BE2C (cell line): ENCODE measurements around the gene ZCCHC7.
"Not testable (repeated sequence)": the region's sequence is repeated elsewhere in the genome, so short reads cannot be mapped to it uniquely, and the experiment has no call there.

Experiments used
- DNase-seq: peaks from one replicate; pipeline ENCODE4 v3.0.0-alpha.2; 2020
- H3K27me3 ChIP-seq: fragments of 250-450 bp; sonication (Bioruptor Pico); 2 replicates; pipeline ENCODE4 v1.5.1; 2020; ENCODE audit warnings: mild to moderate bottlenecking
- H3K36me3 ChIP-seq: fragments of 250-450 bp; sonication (Bioruptor Pico); 2 replicates; pipeline ENCODE4 v1.5.1; 2020; ENCODE audit warnings: mild to moderate bottlenecking
- H3K4me1 ChIP-seq: fragments of 250-450 bp; sonication (Bioruptor Pico); 2 replicates; pipeline ENCODE4 v1.5.1; 2020
- H3K4me3 ChIP-seq: 2 replicates; pipeline ENCODE4 v1.5.1; 2011; ENCODE audit warnings: low read depth, low read length
- H3K9me3 ChIP-seq: fragments of 250-450 bp; sonication (Bioruptor Pico); 2 replicates; pipeline ENCODE4 v1.5.1; 2020
- CTCF ChIP-seq: IDR thresholded peaks from 2 replicates; pipeline ENCODE4 v1.5.1; 2012; ENCODE audit warnings: mild to moderate bottlenecking, low read depth, low read length

ZCCHC7 gene

GRCh38 chr9:37287317-37287716 is 166.9 kb downstream of the ZCCHC7 start:
- no peak overlapping the region for H3K4me3 ChIP-seq
- H3K36me3 ChIP-seq = no peaks in the 10 kb centered on the region
- no peak for DNase-seq
- no peak for TF ChIP-seq CTCF
- no peaks in the 10 kb centered on the region for H3K27me3 ChIP-seq
- H3K9me3 ChIP-seq = no peaks in the 10 kb centered on the region
- H3K4me1 ChIP-seq = no peaks in the 10 kb centered on the region

GRCh38 chr9:37289631-37290030 is 169.3 kb downstream of the ZCCHC7 start:
- Histone ChIP-seq H3K9me3 (no peaks in the 10 kb centered on the region), H3K36me3 (no peaks in the 10 kb centered on the region), H3K4me3 (no peak overlapping the region), H3K4me1 (peaks cover 12% of the 10 kb centered on the region), H3K27me3 (no peaks in the 10 kb centered on the region)
- no peak for DNase-seq
- no peak for TF ChIP-seq CTCF

GRCh38 chr9:37290366-37290939 is 170.1 kb downstream of the ZCCHC7 start:
- DNase-seq = no peak
- no peaks in the 10 kb centered on the region for H3K27me3 ChIP-seq
- peaks cover 17% of the 10 kb centered on the region for H3K4me1 ChIP-seq
- no peaks in the 10 kb centered on the region for H3K36me3 ChIP-seq
- no peaks in the 10 kb centered on the region for H3K9me3 ChIP-seq
- no peak overlapping the region for H3K4me3 ChIP-seq
- TF ChIP-seq CTCF = no peak

- Histone ChIP-seq H3K36me3 (no peaks in the 10 kb centered on the region), H3K4me3 (no peak overlapping the region), H3K4me1 (peaks cover 17% of the 10 kb centered on the region), H3K9me3 (no peaks in the 10 kb centered on the region), H3K27me3 (no peaks in the 10 kb centered on the region)
- no peak for DNase-seq
- TF ChIP-seq CTCF = no peak
Measured at GRCh38 chr9:37290940-37291485, 170.6 kb downstream of the ZCCHC7 start.

- H3K9me3 ChIP-seq, H3K36me3 ChIP-seq, H3K27me3 ChIP-seq, DNase-seq, H3K4me3 ChIP-seq: not testable (repeated sequence)
- peaks cover 17% of the 10 kb centered on the region for H3K4me1 ChIP-seq
Measured at GRCh38 chr9:37291612-37292238, 171.4 kb downstream of the ZCCHC7 start.

GRCh38 chr9:37292896-37293295 is 172.5 kb downstream of the ZCCHC7 start:
- H3K27me3 ChIP-seq = no peaks in the 10 kb centered on the region
- no peak for TF ChIP-seq CTCF
- no peak overlapping the region for H3K4me3 ChIP-seq
- no peaks in the 10 kb centered on the region for H3K36me3 ChIP-seq
- no peak for DNase-seq
- no peaks in the 10 kb centered on the region for H3K9me3 ChIP-seq
- peaks cover 17% of the 10 kb centered on the region for H3K4me1 ChIP-seq
